ENCODE measurements around the gene NLGN3. TPM values are rescaled to one million over a fixed set of nuclear protein-coding genes. Genes with fewer than 3 reads are reported as not detected.

NLGN3 gene
- total RNA-seq, 2 experiments from 2014 or later, result 3.4 to 4.3 TPM

DNA sequence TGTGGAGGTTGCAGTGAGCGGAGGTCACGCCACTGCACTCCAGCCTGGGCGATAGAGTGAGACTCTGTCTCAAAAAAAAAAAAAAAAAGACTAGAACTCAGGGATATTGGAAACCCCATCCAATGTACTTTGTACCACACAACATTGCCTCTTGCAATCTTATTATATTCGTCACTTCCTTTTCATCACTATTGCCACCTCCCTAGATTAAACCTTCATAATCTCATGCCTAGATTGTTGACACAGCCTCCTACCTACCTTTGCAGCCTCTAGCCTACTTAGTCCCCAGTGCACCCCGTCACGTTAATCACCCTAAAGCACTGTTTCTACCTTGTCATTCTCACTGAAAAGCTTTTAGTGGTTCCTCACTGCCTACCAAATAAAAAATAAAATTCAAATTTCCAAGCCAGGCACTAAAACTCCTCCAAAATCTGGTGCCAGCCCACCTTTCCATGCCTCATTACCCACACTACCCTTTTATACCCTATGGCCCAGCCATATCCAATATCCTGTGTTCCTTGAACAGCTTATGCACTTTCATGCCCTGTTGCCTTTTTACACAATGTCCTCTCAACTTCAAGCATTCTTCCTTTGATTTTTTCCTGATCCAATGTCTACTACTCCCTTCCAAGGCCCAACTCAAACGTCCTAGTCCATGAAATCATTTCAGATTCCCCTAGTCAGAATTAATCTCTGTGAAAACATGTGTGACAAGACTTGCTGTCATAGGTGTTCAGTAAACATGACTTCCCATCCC, 54.8 kb downstream of the NLGN3 start:
- CTCF ChIA-PET, result no interaction called here
- no peak for TF ChIP-seq CTCF (IDR thresholded peaks at IDR 0.05)

GRCh38 chrX:71210816-71211215, 66.2 kb downstream of the NLGN3 start:
- DNase-seq, result no peak
- ChIA-PET POLR2A (no interaction called here), CTCF (no interaction called here)
- no peak for TF ChIP-seq CTCF (IDR thresholded peaks at IDR 0.05)
- H3K4me3 Mint-ChIP-seq, result no peak overlapping the region
- H3K9me3 ChIP-seq (ENCODE audit: control insufficient read depth in 1 of 2, insufficient read depth in 1 of 2, low read length in 2 of 2), result no peaks in the 10 kb centered on the region
- no peaks in the 10 kb centered on the region for H3K4me1 Mint-ChIP-seq (ENCODE audit: low read depth)
- intact Hi-C loops (cut with DNase I, micrococcal nuclease), result no loop called here
- no peak overlapping the region for H3K27ac Mint-ChIP-seq
- no peaks in the 10 kb centered on the region for H3K36me3 ChIP-seq (ENCODE audit: insufficient read depth, low read length)
- ATAC-seq (ENCODE audit: poor library complexity), result no peak
- H3K9me3 Mint-ChIP-seq, result no peaks in the 10 kb centered on the region
- H3K27me3 ChIP-seq (ENCODE audit: control insufficient read depth in 1 of 2, insufficient read depth in 2 of 2, low read length in 2 of 2), result no peaks in the 10 kb centered on the region
- no peaks in the 10 kb centered on the region for H3K4me1 ChIP-seq (ENCODE audit: insufficient read depth, low read length)
- no peak overlapping the region for H3K27ac ChIP-seq (ENCODE audit: low read depth in 1 of 2, low read length in 2 of 2)
- no peaks in the 10 kb centered on the region for H3K36me3 Mint-ChIP-seq (ENCODE audit: low read depth)
- no peak overlapping the region for H3K4me3 ChIP-seq (ENCODE audit: low read length)
- no peaks in the 10 kb centered on the region for H3K27me3 Mint-ChIP-seq

More for the DNA sequence above, 54.8 kb downstream of the NLGN3 start:
- POLR2A ChIA-PET, result interaction anchor here (1.2 kb wide), 1 partner anchor 85 kb away, joined by 3 read pairs; no protein-coding TSS in a partner anchor
- Histone ChIP-seq H3K27ac (ENCODE audit: low read depth in 1 of 2, low read length in 2 of 2) (no peak overlapping the region), H3K27me3 (ENCODE audit: control insufficient read depth in 1 of 2, insufficient read depth in 2 of 2, low read length in 2 of 2) (no peaks in the 10 kb centered on the region), H3K36me3 (ENCODE audit: insufficient read depth, low read length) (no peaks in the 10 kb centered on the region), H3K4me3 (ENCODE audit: low read length) (no peak overlapping the region), H3K9me3 (ENCODE audit: control insufficient read depth in 1 of 2, insufficient read depth in 1 of 2, low read length in 2 of 2) (no peaks in the 10 kb centered on the region), H3K4me1 (ENCODE audit: insufficient read depth, low read length) (peaks cover 7% of the 10 kb centered on the region)
- intact Hi-C loops (cut with DNase I, micrococcal nuclease), result no loop called here
- Mint-ChIP-seq H3K9me3 (no peaks in the 10 kb centered on the region), H3K4me3 (peak overlapping the region; percentile 34), H3K27ac (peak overlapping the region; percentile 65), H3K4me1 (ENCODE audit: low read depth) (peaks cover 27% of the 10 kb centered on the region), H3K36me3 (ENCODE audit: low read depth) (no peaks in the 10 kb centered on the region), H3K27me3 (no peaks in the 10 kb centered on the region)
- no peak for ATAC-seq (ENCODE audit: poor library complexity)
- no peak for DNase-seq

DNA sequence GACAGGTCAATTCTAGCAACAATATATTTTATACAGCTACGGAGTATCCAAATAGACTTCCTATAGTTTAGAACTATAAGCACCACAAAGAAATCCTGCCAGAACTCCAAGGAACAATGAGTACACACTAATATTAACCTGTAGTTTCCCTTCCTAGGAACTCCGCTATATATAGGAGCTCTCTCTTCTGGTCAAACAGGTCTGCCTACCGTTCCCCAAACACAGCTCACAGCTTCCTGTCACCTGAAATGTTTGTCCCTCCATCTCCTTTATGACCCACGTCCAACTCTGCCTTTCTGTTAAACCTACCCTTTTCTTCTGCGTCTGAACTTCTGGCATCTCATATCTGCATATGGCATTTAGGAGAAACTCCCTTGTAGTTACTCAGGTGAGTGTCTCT, 67.9 kb downstream of the NLGN3 start:
- ATAC-seq (ENCODE audit: poor library complexity) (no peak), DNase-seq (no peak)
- no peak overlapping the region for H3K27ac ChIP-seq (ENCODE audit: low read depth in 1 of 2, low read length in 2 of 2)
- H3K4me1 ChIP-seq (ENCODE audit: insufficient read depth, low read length), result no peaks in the 10 kb centered on the region
- Mint-ChIP-seq H3K9me3 (no peaks in the 10 kb centered on the region), H3K4me3 (no peak overlapping the region), H3K36me3 (ENCODE audit: low read depth) (no peaks in the 10 kb centered on the region), H3K27ac (no peak overlapping the region), H3K4me1 (ENCODE audit: low read depth) (peaks cover 6% of the 10 kb centered on the region), H3K27me3 (no peaks in the 10 kb centered on the region)
- no peak overlapping the region for H3K4me3 ChIP-seq (ENCODE audit: low read length)
- CTCF ChIA-PET, result no interaction called here
- no peaks in the 10 kb centered on the region for H3K36me3 ChIP-seq (ENCODE audit: insufficient read depth, low read length)
- no peaks in the 10 kb centered on the region for H3K9me3 ChIP-seq (ENCODE audit: control insufficient read depth in 1 of 2, insufficient read depth in 1 of 2, low read length in 2 of 2)
- no peak for TF ChIP-seq CTCF (IDR thresholded peaks at IDR 0.05)
- POLR2A ChIA-PET, result no interaction called here
- H3K27me3 ChIP-seq (ENCODE audit: control insufficient read depth in 1 of 2, insufficient read depth in 2 of 2, low read length in 2 of 2), result no peaks in the 10 kb centered on the region
- intact Hi-C loops (cut with DNase I, micrococcal nuclease), result no loop called here
